SK-N-SH treated with all-trans-retinoic acid at 6 μM for 48 hours (cell line): Measurements from ENCODE around the gene SRRD.

Experiments used
- ATAC-seq: fragments of 200-7000 bp; cut with Tn5 transposase; 3 replicates; pipeline ENCODE4 v1.9.1; 2020; ENCODE audit warnings: mild to moderate bottlenecking, moderate library complexity
- ARNTL ChIP-seq: fragments of 450-650 bp; formaldehyde crosslinking; IDR thresholded peaks from 2 replicates; pipeline ENCODE4 v1.5.0; 2020; ENCODE audit warnings: low read depth, mild to moderate bottlenecking, moderate library complexity, borderline replicate concordance
- BACH2 ChIP-seq: fragments of 250-450 bp; sonication (Bioruptor Pico); IDR thresholded peaks from 2 replicates; pipeline ENCODE4 v1.9.0; 2021; ENCODE audit warnings: mild to moderate bottlenecking, borderline replicate concordance
- CREB5 ChIP-seq: fragments of 250-450 bp; sonication (Bioruptor Pico); IDR thresholded peaks from 2 replicates; pipeline ENCODE4 v1.5.1; 2020; ENCODE audit warnings: low read depth, mild to moderate bottlenecking, moderate library complexity
- CSRNP3 ChIP-seq: fragments of 250-450 bp; sonication (Bioruptor Pico); IDR thresholded peaks from 2 replicates; pipeline ENCODE4 v1.5.1; 2021; ENCODE audit warnings: mild to moderate bottlenecking, moderate library complexity
- ESRRG ChIP-seq: fragments of 250-450 bp; sonication (Bioruptor Pico); IDR thresholded peaks from 2 replicates; pipeline ENCODE4 v1.6.1; 2021; ENCODE audit warnings: mild to moderate bottlenecking
- GLIS3 ChIP-seq: fragments of 250-450 bp; sonication (Bioruptor Pico); IDR thresholded peaks from 2 replicates; pipeline ENCODE4 v1.5.0; 2020; ENCODE audit warnings: mild to moderate bottlenecking, moderate library complexity
- ISL1 ChIP-seq: fragments of 250-450 bp; sonication (Bioruptor Pico); IDR thresholded peaks from 2 replicates; pipeline ENCODE4 v2.1.2; 2022; ENCODE audit warnings: mild to moderate bottlenecking, moderate library complexity
- OSR1 ChIP-seq: fragments of 250-450 bp; sonication (Bioruptor Pico); IDR thresholded peaks from 2 replicates; pipeline ENCODE4 v1.8.0; 2022; ENCODE audit warnings: moderate library complexity, mild to moderate bottlenecking, inconsistent platforms
- PATZ1 ChIP-seq: fragments of 250-450 bp; sonication (Bioruptor Pico); IDR thresholded peaks from 2 replicates; pipeline ENCODE4 v1.8.0; 2020; ENCODE audit warnings: mild to moderate bottlenecking, moderate library complexity, borderline replicate concordance
- RARB ChIP-seq: fragments of 250-450 bp; sonication (Bioruptor Pico); IDR thresholded peaks from 2 replicates; pipeline ENCODE4 v1.8.0; 2021; ENCODE audit warnings: mild to moderate bottlenecking, moderate library complexity
- SNAI2 ChIP-seq: fragments of 250-450 bp; sonication (Bioruptor Pico); IDR thresholded peaks from 2 replicates; pipeline ENCODE4 v1.5.0; 2020; ENCODE audit warnings: mild to moderate bottlenecking, moderate library complexity
- TCF4 ChIP-seq: fragments of 250-450 bp; sonication (Bioruptor Pico); IDR thresholded peaks from 2 replicates; pipeline ENCODE4 v1.8.0; 2021; ENCODE audit warnings: mild to moderate bottlenecking, moderate library complexity, borderline replicate concordance
- TOX ChIP-seq: fragments of 250-450 bp; sonication (Bioruptor Pico); IDR thresholded peaks from 2 replicates; pipeline ENCODE4 v1.8.0; 2021; ENCODE audit warnings: mild to moderate bottlenecking, moderate library complexity, borderline replicate concordance
- ZC3H10 ChIP-seq: fragments of 250-450 bp; sonication (Bioruptor Pico); IDR thresholded peaks from 2 replicates; pipeline ENCODE4 v1.5.1; 2021; ENCODE audit warnings: mild to moderate bottlenecking, moderate library complexity
- ZFP3 ChIP-seq: fragments of 250-450 bp; sonication (Bioruptor Pico); IDR thresholded peaks from 2 replicates; pipeline ENCODE4 v1.5.0; 2020; ENCODE audit warnings: mild to moderate bottlenecking, moderate library complexity
- ZFP30 ChIP-seq: fragments of 450-650 bp; formaldehyde crosslinking; IDR thresholded peaks from 2 replicates; pipeline ENCODE4 v1.5.0; 2022; ENCODE audit warnings: mild to moderate bottlenecking, moderate library complexity
- ZNF565 ChIP-seq: fragments of 450-650 bp; formaldehyde crosslinking; conservative IDR thresholded peaks from 2 replicates; pipeline ENCODE4 v1.5.0; 2020; ENCODE audit warnings: low read depth, mild to moderate bottlenecking, moderate library complexity
- ZNF70 ChIP-seq: fragments of 450-650 bp; formaldehyde crosslinking; IDR thresholded peaks from 2 replicates; pipeline ENCODE4 v1.5.0; 2020; ENCODE audit warnings: mild to moderate bottlenecking, moderate library complexity
- ZNF8 ChIP-seq: fragments of 450-650 bp; formaldehyde crosslinking; IDR thresholded peaks from 2 replicates; pipeline ENCODE4 v1.5.0; 2020; ENCODE audit warnings: mild to moderate bottlenecking, moderate library complexity
- TF ChIP-seq, protein P1 (sequence below): fragments of 250-450 bp; sonication (Bioruptor Pico); IDR thresholded peaks from 2 replicates; pipeline ENCODE4 v1.5.0; 2020; ENCODE audit warnings: mild to moderate bottlenecking, moderate library complexity
- TF ChIP-seq, protein P2 (sequence below): fragments of 250-450 bp; sonication (Bioruptor Pico); IDR thresholded peaks from 2 replicates; pipeline ENCODE4 v1.8.0; 2021; ENCODE audit warnings: low read depth, mild to moderate bottlenecking, moderate library complexity, borderline replicate concordance

The SRRD gene

GRCh38 chr22:26514419-26515161 lies 30.9 kb downstream of the SRRD start:
- TF ChIP-seq GLIS3 (CRISPR knock-in tag) = no peak
- TF ChIP-seq TCF4 (CRISPR knock-in tag) = no peak
- no peak for TF ChIP-seq ZNF70 (CRISPR knock-in tag)
- TF ChIP-seq CREB5 (CRISPR knock-in tag) = no peak
- no peak for TF ChIP-seq ZNF565 (CRISPR knock-in tag)
- no peak for TF ChIP-seq ARNTL (CRISPR knock-in tag)
- TF ChIP-seq ZNF8 (CRISPR knock-in tag) = no peak
- TF ChIP-seq, protein P1, sequence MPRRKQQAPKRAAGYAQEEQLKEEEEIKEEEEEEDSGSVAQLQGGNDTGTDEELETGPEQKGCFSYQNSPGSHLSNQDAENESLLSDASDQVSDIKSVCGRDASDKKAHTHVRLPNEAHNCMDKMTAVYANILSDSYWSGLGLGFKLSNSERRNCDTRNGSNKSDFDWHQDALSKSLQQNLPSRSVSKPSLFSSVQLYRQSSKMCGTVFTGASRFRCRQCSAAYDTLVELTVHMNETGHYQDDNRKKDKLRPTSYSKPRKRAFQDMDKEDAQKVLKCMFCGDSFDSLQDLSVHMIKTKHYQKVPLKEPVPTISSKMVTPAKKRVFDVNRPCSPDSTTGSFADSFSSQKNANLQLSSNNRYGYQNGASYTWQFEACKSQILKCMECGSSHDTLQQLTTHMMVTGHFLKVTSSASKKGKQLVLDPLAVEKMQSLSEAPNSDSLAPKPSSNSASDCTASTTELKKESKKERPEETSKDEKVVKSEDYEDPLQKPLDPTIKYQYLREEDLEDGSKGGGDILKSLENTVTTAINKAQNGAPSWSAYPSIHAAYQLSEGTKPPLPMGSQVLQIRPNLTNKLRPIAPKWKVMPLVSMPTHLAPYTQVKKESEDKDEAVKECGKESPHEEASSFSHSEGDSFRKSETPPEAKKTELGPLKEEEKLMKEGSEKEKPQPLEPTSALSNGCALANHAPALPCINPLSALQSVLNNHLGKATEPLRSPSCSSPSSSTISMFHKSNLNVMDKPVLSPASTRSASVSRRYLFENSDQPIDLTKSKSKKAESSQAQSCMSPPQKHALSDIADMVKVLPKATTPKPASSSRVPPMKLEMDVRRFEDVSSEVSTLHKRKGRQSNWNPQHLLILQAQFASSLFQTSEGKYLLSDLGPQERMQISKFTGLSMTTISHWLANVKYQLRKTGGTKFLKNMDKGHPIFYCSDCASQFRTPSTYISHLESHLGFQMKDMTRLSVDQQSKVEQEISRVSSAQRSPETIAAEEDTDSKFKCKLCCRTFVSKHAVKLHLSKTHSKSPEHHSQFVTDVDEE = no peak
- TF ChIP-seq ZC3H10 = no peak
- ATAC-seq = no peak

DNA sequence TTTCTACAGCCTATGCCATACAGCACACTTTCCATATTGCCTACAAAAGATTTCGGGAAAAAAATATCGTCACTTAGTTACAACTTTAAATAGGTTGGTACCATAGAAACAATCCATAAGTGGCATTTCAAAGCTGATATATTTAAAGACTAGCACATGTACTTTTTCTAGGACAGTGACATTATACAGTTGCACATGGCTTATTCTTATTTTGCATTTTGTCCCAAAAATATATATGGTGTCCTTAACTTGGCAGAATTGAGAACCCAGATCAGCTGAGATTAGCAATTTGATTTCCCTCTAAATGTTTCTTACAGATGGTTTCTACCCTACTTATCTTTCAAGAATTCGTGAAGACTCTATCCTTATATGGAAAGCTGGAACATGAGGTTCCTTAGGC lies 32.3 kb downstream of the SRRD start:
- ATAC-seq = no peak
- TF ChIP-seq ZNF70 (CRISPR knock-in tag) = no peak
- TF ChIP-seq BACH2 (CRISPR knock-in tag) = no peak
- no peak for TF ChIP-seq ZFP3
- no peak for TF ChIP-seq ZC3H10
- TF ChIP-seq ZFP30 (CRISPR knock-in tag) = no peak
- no peak for TF ChIP-seq ZNF565 (CRISPR knock-in tag)
- no peak for TF ChIP-seq PATZ1 (CRISPR knock-in tag)
- TF ChIP-seq, protein P2, sequence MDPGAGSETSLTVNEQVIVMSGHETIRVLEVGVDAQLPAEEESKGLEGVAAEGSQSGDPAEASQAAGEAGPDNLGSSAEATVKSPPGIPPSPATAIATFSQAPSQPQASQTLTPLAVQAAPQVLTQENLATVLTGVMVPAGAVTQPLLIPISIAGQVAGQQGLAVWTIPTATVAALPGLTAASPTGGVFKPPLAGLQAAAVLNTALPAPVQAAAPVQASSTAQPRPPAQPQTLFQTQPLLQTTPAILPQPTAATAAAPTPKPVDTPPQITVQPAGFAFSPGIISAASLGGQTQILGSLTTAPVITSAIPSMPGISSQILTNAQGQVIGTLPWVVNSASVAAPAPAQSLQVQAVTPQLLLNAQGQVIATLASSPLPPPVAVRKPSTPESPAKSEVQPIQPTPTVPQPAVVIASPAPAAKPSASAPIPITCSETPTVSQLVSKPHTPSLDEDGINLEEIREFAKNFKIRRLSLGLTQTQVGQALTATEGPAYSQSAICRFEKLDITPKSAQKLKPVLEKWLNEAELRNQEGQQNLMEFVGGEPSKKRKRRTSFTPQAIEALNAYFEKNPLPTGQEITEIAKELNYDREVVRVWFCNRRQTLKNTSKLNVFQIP = no peak
- TF ChIP-seq, all 23 proteins: peak for 0

- TF ChIP-seq OSR1 (no peak), ESRRG (CRISPR knock-in tag) (no peak), TOX (CRISPR knock-in tag) (no peak), CSRNP3 (no peak), ZNF70 (CRISPR knock-in tag) (no peak), ISL1 (no peak), ZFP3 (no peak), RARB (CRISPR knock-in tag) (no peak), PATZ1 (CRISPR knock-in tag) (no peak), BACH2 (CRISPR knock-in tag) (no peak), ZFP30 (CRISPR knock-in tag) (no peak), SNAI2 (CRISPR knock-in tag) (no peak), ZNF8 (CRISPR knock-in tag) (no peak)
- TF ChIP-seq, protein P1 = no peak
- no peak for ATAC-seq
Measured at GRCh38 chr22:26516503-26516902, 32.8 kb downstream of the SRRD start.
